22Rv1 (cell line): ENCODE measurements around the gene KIF15.
"Not testable (repeated sequence)": the region's sequence is repeated elsewhere in the genome, so short reads cannot be mapped to it uniquely, and the experiment has no call there.

Source experiments
- H3K27ac ChIP-seq: fragments of 450-650 bp; 2 replicates; pipeline ENCODE4 v1.5.1; 2017
- CTCF ChIP-seq: fragments of 450-650 bp; IDR thresholded peaks from 2 replicates; pipeline ENCODE4 v1.5.1; 2017; ENCODE audit warnings: mild to moderate bottlenecking
- ZFX ChIP-seq: fragments of 450-650 bp; IDR thresholded peaks from 2 replicates; pipeline ENCODE4 v1.6.1; 2017; ENCODE audit warnings: antibody characterized with exemption, borderline replicate concordance

Gene KIF15

GRCh38 chr3:44802011-44802410, 40.4 kb downstream of the KIF15 start:
- TF ChIP-seq CTCF, result no peak
- no peak for TF ChIP-seq ZFX
- H3K27ac ChIP-seq, result no peak overlapping the region

- no peak for TF ChIP-seq CTCF
- no peak for TF ChIP-seq ZFX
- no peak overlapping the region for H3K27ac ChIP-seq
Observed at GRCh38 chr3:44803298-44803697, 41.7 kb downstream of the KIF15 start.

GRCh38 chr3:44805960-44806359, 44.4 kb downstream of the KIF15 start:
- TF ChIP-seq ZFX (no peak), CTCF (no peak; the same call in 1 of the 2 replicates)
- H3K27ac ChIP-seq, result no peak overlapping the region

- TF ChIP-seq CTCF (no peak), ZFX (no peak)
- H3K27ac ChIP-seq, result no peak overlapping the region
Observed at GRCh38 chr3:44814751-44815150, 53.2 kb downstream of the KIF15 start.

- H3K27ac ChIP-seq, result not testable (repeated sequence)
Observed at GRCh38 chr3:44816334-44816733, 54.7 kb downstream of the KIF15 start.

- not testable (repeated sequence) for H3K27ac ChIP-seq
Observed at GRCh38 chr3:44821206-44821605, 59.6 kb downstream of the KIF15 start.

- TF ChIP-seq CTCF (no peak), ZFX (no peak)
- H3K27ac ChIP-seq, result no peak overlapping the region
Observed at GRCh38 chr3:44825264-44825925, 63.8 kb downstream of the KIF15 start.

- TF ChIP-seq ZFX, result no peak
- TF ChIP-seq CTCF, result no peak
Observed at GRCh38 chr3:44827196-44827595, 65.6 kb downstream of the KIF15 start.

More at GRCh38 chr3:44827196-44827595, 65.6 kb downstream of the KIF15 start:
- H3K27ac ChIP-seq, result no peak overlapping the region
